H1 (cell line): Measurements from ENCODE around the gene VPS13D. TPM values are rescaled to one million over a fixed set of nuclear protein-coding genes. Genes with fewer than 3 reads are reported as not detected.

Experiments
- CTCF ChIA-PET: fragments of 300-600 bp; sonication (Branson Sonifier 250); formaldehyde crosslinking; loops from one replicate; lab custom pipeline; 2021; ENCODE audit not compliant: partially characterized antibody; lab: Charles Lee
- POLR2A ChIA-PET: fragments of 300-600 bp; sonication (Branson Sonifier 250); formaldehyde crosslinking; loops from one replicate; lab custom pipeline; 2021; ENCODE audit warnings: inconsistent platforms; ENCODE audit not compliant: partially characterized antibody; lab: Charles Lee
- DNase-seq, 2 experiments: peaks; one replicate each; pipeline versions ENCODE4 v3.0.0 to v3.0.0-alpha.2; 2010 to 2022; ENCODE audit warnings: low spot score in 2 of 2, low read depth in 1 of 2, mixed read lengths in 1 of 2
- FAIRE-seq: peaks from 2 replicates; lab custom pipeline; 2011; peaks lifted over from hg19 to GRCh38; lab: Jason Lieb, UNC
- H2AFZ ChIP-seq: 2 replicates; pipeline ENCODE4 v1.8.1; 2012; ENCODE audit warnings: low read length, inconsistent platforms
- H2AK5ac ChIP-seq: 2 replicates; pipeline ENCODE4 v1.6.1; 2013; ENCODE audit warnings: low read depth, low read length
- H2BK120ac ChIP-seq: replicated peaks from 2 replicates; pipeline ENCODE3; 2013; ENCODE audit warnings: low read depth, low read length, inconsistent platforms
- H2BK12ac ChIP-seq: 2 replicates; pipeline ENCODE4 v1.6.1; 2013; ENCODE audit warnings: low read depth, low read length
- H2BK15ac ChIP-seq: 2 replicates; pipeline ENCODE4 v1.6.1; 2013; ENCODE audit warnings: low read length
- H2BK20ac ChIP-seq: 2 replicates; pipeline ENCODE4 v1.6.1; 2013; ENCODE audit warnings: low read length
- H2BK5ac ChIP-seq: 2 replicates; pipeline ENCODE4 v1.6.1; 2013; ENCODE audit warnings: low read depth, low read length
- H3K14ac ChIP-seq: 2 replicates; pipeline ENCODE4 v1.6.1; 2013; ENCODE audit warnings: inconsistent platforms; ENCODE audit not compliant: insufficient read length
- H3K18ac ChIP-seq: 2 replicates; pipeline ENCODE4 v1.6.1; 2013; ENCODE audit warnings: low read length; ENCODE audit errors: extremely low read depth
- H3K23ac ChIP-seq: 2 replicates; pipeline ENCODE4 v1.6.1; 2013; ENCODE audit warnings: inconsistent platforms; ENCODE audit not compliant: insufficient read length
- H3K23me2 ChIP-seq: 2 replicates; pipeline ENCODE4 v1.6.1; 2013; ENCODE audit warnings: low read depth, low read length
- H3K27ac ChIP-seq: 2 replicates; pipeline ENCODE4 v1.6.1; 2011; ENCODE audit warnings: low read depth, low read length, inconsistent platforms
- H3K27me3 ChIP-seq, 4 experiments: replicated peaks in 1 of 4; 1 replicate in 1 of 4; 2 replicates in 3 of 4; pipeline versions ENCODE4 v1.6.1 to v1.8.1; 2011 to 2013; ENCODE audit warnings: low read length in 3 of 4, mild to moderate bottlenecking in 3 of 4, inconsistent platforms in 2 of 4, mixed read lengths in 2 of 4, moderate library complexity in 1 of 4; ENCODE audit not compliant: control insufficient read depth in 3 of 4, insufficient read depth in 3 of 4; ENCODE audit errors: extremely low read depth in 1 of 4
- H3K36me3 ChIP-seq, 4 experiments: 2 replicates each; pipeline versions ENCODE4 v1.6.1 to v1.8.1; 2011 to 2013; ENCODE audit warnings: mild to moderate bottlenecking in 4 of 4, low read length in 3 of 4, moderate library complexity in 2 of 4, control low read depth in 1 of 4, inconsistent platforms in 1 of 4; ENCODE audit not compliant: insufficient read depth in 4 of 4, control insufficient read depth in 2 of 4
- H3K4ac ChIP-seq: replicated peaks from 2 replicates; pipeline ENCODE3; 2013; ENCODE audit warnings: low read length, low read depth, mixed read lengths, inconsistent platforms; ENCODE audit not compliant: insufficient read length
- H3K4me1 ChIP-seq, 4 experiments: replicated peaks in 1 of 4; 1 replicate in 1 of 4; 2 replicates in 3 of 4; pipeline versions ENCODE4 v1.6.1 to v1.8.1; 2011 to 2013; ENCODE audit warnings: low read length in 3 of 4, inconsistent platforms in 2 of 4, mixed read lengths in 1 of 4; ENCODE audit not compliant: insufficient read depth in 4 of 4, control insufficient read depth in 3 of 4
- H3K4me2 ChIP-seq, 2 experiments: 2 replicates each; pipeline versions ENCODE4 v1.6.1 to v1.8.1; 2011 to 2013; ENCODE audit warnings: low read depth in 2 of 2, low read length in 2 of 2, control low read depth in 1 of 2, inconsistent platforms in 1 of 2, mild to moderate bottlenecking in 1 of 2; ENCODE audit not compliant: insufficient read depth in 1 of 2
- H3K4me3 ChIP-seq, 4 experiments: fragments of 200-600, 300-600 bp in 1 of 4; sonication (generic), shearing (Covaris generic), sonication (Bioruptor Twin) in 1 of 4; 2 replicates each; pipeline versions ENCODE4 v1.5.1 to v1.8.1; 2011 to 2016; ENCODE audit warnings: low read length in 4 of 4, low read depth in 3 of 4, control low read depth in 2 of 4, inconsistent platforms in 2 of 4, mild to moderate bottlenecking in 2 of 4, mixed read lengths in 1 of 4, moderate library complexity in 1 of 4; ENCODE audit not compliant: insufficient read depth in 2 of 4; ENCODE audit errors: extremely low read depth in 1 of 4
- H3K56ac ChIP-seq: replicated peaks from 2 replicates; pipeline ENCODE3; 2013; ENCODE audit warnings: low read depth, mild to moderate bottlenecking, mixed read lengths, low read length, inconsistent platforms; ENCODE audit not compliant: insufficient read length
- H3K79me1 ChIP-seq: 2 replicates; pipeline ENCODE4 v1.6.1; 2013; ENCODE audit warnings: low read depth, low read length, control low read depth
- H3K79me2 ChIP-seq, 2 experiments: 2 replicates each; pipeline versions ENCODE4 v1.6.1 to v1.8.1; 2012 to 2013; ENCODE audit warnings: low read length in 2 of 2, mild to moderate bottlenecking in 2 of 2, inconsistent platforms in 1 of 2; ENCODE audit not compliant: insufficient read depth in 2 of 2, control insufficient read depth in 1 of 2
- H3K9ac ChIP-seq, 4 experiments: replicated peaks in 1 of 4; 1 replicate in 1 of 4; 2 replicates in 3 of 4; pipeline versions ENCODE4 v1.6.1 to v1.8.1; 2011 to 2013; ENCODE audit warnings: low read depth in 3 of 4, low read length in 3 of 4, control low read depth in 2 of 4, mild to moderate bottlenecking in 2 of 4, moderate library complexity in 2 of 4, inconsistent platforms in 1 of 4; ENCODE audit errors: extremely low read depth in 1 of 4
- H3K9me3 ChIP-seq, 2 experiments: 2 replicates each; pipeline versions ENCODE4 v1.6.1 to v1.8.1; 2012 to 2013; ENCODE audit warnings: mild to moderate bottlenecking in 2 of 2, moderate library complexity in 2 of 2, control low read depth in 1 of 2, inconsistent platforms in 1 of 2, low read depth in 1 of 2, low read length in 1 of 2, mixed read lengths in 1 of 2; ENCODE audit not compliant: insufficient read depth in 2 of 2
- H4K20me1 ChIP-seq, 2 experiments: replicated peaks in 1 of 2; 2 replicates each; pipeline versions ENCODE3 to v1.8.1; 2011 to 2013; ENCODE audit warnings: inconsistent platforms in 2 of 2, low read length in 2 of 2, mild to moderate bottlenecking in 1 of 2; ENCODE audit not compliant: insufficient read depth in 2 of 2, control insufficient read depth in 1 of 2
- H4K5ac ChIP-seq: 2 replicates; pipeline ENCODE4 v1.6.1; 2013; ENCODE audit warnings: low read length, low read depth, mixed read lengths, inconsistent platforms; ENCODE audit not compliant: insufficient read length
- H4K8ac ChIP-seq: 2 replicates; pipeline ENCODE4 v1.8.0; 2013; ENCODE audit warnings: mild to moderate bottlenecking, moderate library complexity, low read length, inconsistent platforms; ENCODE audit not compliant: insufficient read depth; ENCODE audit errors: extremely low read depth
- H4K91ac ChIP-seq: replicated peaks from 2 replicates; pipeline ENCODE3; 2013; ENCODE audit warnings: low read length, mixed read lengths, inconsistent platforms; ENCODE audit not compliant: insufficient read length
- CBX5 ChIP-seq: fragments of 300-800, 300-1000 bp; sonication (generic); IDR thresholded peaks from 2 replicates; pipeline ENCODE4 v1.7.1; 2016; ENCODE audit warnings: antibody characterized with exemption, low read length, low read depth
- CBX8 ChIP-seq: fragments of 300-800, 300-1000 bp; sonication (generic); IDR thresholded peaks from 2 replicates; pipeline ENCODE4 v1.7.1; 2016; ENCODE audit warnings: low read depth, low read length, borderline replicate concordance
- GABPA ChIP-seq: IDR thresholded peaks from 2 replicates; pipeline ENCODE4 v1.6.1; 2011; ENCODE audit warnings: mild to moderate bottlenecking, low read length, moderate library complexity, borderline replicate concordance; ENCODE audit not compliant: insufficient read depth
- HDAC6 ChIP-seq: IDR thresholded peaks from one replicate; pipeline ENCODE4 v1.7.1; 2012; ENCODE audit warnings: low read depth, mild to moderate bottlenecking, inconsistent platforms, low read length, moderate library complexity
- JUND ChIP-seq: IDR thresholded peaks from 2 replicates; pipeline ENCODE4 v1.6.1; 2011; ENCODE audit warnings: mild to moderate bottlenecking, improper control_type of control experiment, low read length
- POLR2A ChIP-seq, 2 experiments: IDR thresholded peaks; 1 replicate in 1 of 2; 2 replicates in 1 of 2; pipeline ENCODE4 v1.6.1; 2011; ENCODE audit warnings: low read depth in 2 of 2, low read length in 2 of 2, mild to moderate bottlenecking in 2 of 2; ENCODE audit errors: control extremely low read depth in 1 of 2
- RBBP5 ChIP-seq: IDR thresholded peaks from 2 replicates; pipeline ENCODE4 v1.7.1; 2012; ENCODE audit warnings: low read depth, mild to moderate bottlenecking, inconsistent platforms, low read length, moderate library complexity, borderline replicate concordance
- WGBS, 2 experiments: shearing (Covaris generic) in 1 of 2; methylation state at CpG; one replicate each; pipeline versions ENCODE4 v1.1.6 to v1.1.7; 2013 to 2015; ENCODE audit warnings: low lambda C conversion rate in 2 of 2, mixed read lengths in 2 of 2, inconsistent platforms in 1 of 2, low coverage in 1 of 2, missing lambda C conversion rate in 1 of 2; ENCODE audit not compliant: insufficient replicate concordance in 2 of 2, insufficient coverage in 1 of 2, insufficient read length in 1 of 2; ENCODE audit errors: extremely low coverage in 1 of 2, missing lambda C conversion rate in 1 of 2; 5-methylcytosine and 5-hydroxymethylcytosine counted together
- polyA plus RNA-seq, 7 experiments: library from polyadenylated mRNA; depleted of rRNA in 3 of 7; stranded (reverse) in 5 of 7; unstranded in 2 of 7; fragments of >200 nt in 5 of 7; fragments of 200-250 nt in 2 of 7; gene quantifications; 1 replicate in 5 of 7; 2 replicates in 1 of 7; 4 replicates in 1 of 7; pipeline versions ENCODE4 v1.2.1 to v1.2.3, GENCODE V29; 2011 to 2013; ENCODE audit warnings: missing spikeins in 2 of 7, mixed read lengths in 2 of 7
- total RNA-seq: library from RNA; stranded (reverse); fragmentation: NEBNext Ultra II Directional; extraction: Animal tissue kit (Norgen Biotek cat#: 25700); gene quantifications from 2 replicates; pipeline ENCODE4 v1.2.1, GENCODE V29; 2021

The VPS13D gene
- total and polyA plus RNA-seq, 2 of the 8 experiments (the other 6 are each of a cell fraction or from before 2014, with no cell fraction given) = 10.9 to 31.2 TPM

DNA sequence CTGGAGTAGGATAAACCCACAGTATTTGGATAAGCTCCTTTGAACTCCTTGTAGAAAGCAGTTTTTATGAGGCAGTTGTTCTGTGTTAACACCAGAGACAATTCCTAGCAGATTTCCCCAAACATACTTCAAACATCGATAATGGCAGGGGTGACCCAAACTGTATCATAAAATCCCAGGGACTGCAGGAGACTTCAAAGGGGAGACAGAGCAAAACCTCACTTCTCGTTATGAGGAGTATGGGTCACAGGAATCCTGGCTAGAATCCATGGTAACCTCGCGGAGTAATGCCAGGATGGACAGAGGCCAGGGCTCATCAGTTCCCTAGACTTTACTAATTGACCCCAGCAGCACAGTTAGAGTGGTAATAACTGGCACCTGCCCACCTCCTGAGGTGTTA, 240.2 kb downstream of the VPS13D start:
- no peak overlapping the region for H3K27ac ChIP-seq
- no peak overlapping the region for H2BK120ac ChIP-seq
- no peak for TF ChIP-seq CBX5
- no peak for TF ChIP-seq POLR2A (IDR thresholded peaks at IDR 0.05; ENCODE audit: control extremely low read depth in 1 of 2, low read depth in 2 of 2, low read length in 2 of 2)
- TF ChIP-seq HDAC6 = no peak
- TF ChIP-seq JUND = no peak
- no peak for TF ChIP-seq GABPA
- TF ChIP-seq CBX8 = no peak
- no peak for TF ChIP-seq RBBP5
- no peak overlapping the region for H4K5ac ChIP-seq
- H3K4ac ChIP-seq = no peak overlapping the region
- H4K20me1 ChIP-seq = no peaks in the 10 kb centered on the region
- H2AFZ ChIP-seq = no peak overlapping the region
- DNase-seq (no peak), FAIRE-seq (no peak)
- H3K27me3 ChIP-seq = no peaks in the 10 kb centered on the region
- no peaks in the 10 kb centered on the region for H3K4me1 ChIP-seq
- H4K8ac ChIP-seq = no peak overlapping the region
- ChIA-PET POLR2A (no interaction called here), CTCF (interaction anchor here (1.1 kb wide), 1 partner anchor 10 kb away, joined by 3 read pairs; no protein-coding TSS in a partner anchor)
- no peak overlapping the region for H4K91ac ChIP-seq
- H3K23ac ChIP-seq = no peak overlapping the region
- no peak overlapping the region for H3K56ac ChIP-seq
- H3K9ac ChIP-seq = no peak overlapping the region
- WGBS, 2 experiments = 93% methylated on average over 4 of the region's 4 CpGs; no CpG with 5 or more reads in 1 of the 2 experiments
- no peak overlapping the region for H3K4me3 ChIP-seq
- peaks cover 0 to 7% (median 2%) of the 10 kb centered on the region in 4 experiments; a peak in 2 of 8 replicates for H3K36me3 ChIP-seq
- H3K79me1 ChIP-seq = no peaks in the 10 kb centered on the region
- H3K18ac ChIP-seq = no peak overlapping the region
- H3K79me2 ChIP-seq = no peaks in the 10 kb centered on the region
- H2BK15ac ChIP-seq = no peak overlapping the region
- no peak overlapping the region for H2BK20ac ChIP-seq
- no peak overlapping the region for H2AK5ac ChIP-seq
- no peak overlapping the region for H2BK5ac ChIP-seq
- no peaks in the 10 kb centered on the region for H3K23me2 ChIP-seq
- no peak overlapping the region for H2BK12ac ChIP-seq
- no peak overlapping the region for H3K4me2 ChIP-seq
- peaks cover 9% of the 10 kb centered on the region in 2 experiments; a peak in 3 of 4 replicates for H3K9me3 ChIP-seq
- H3K14ac ChIP-seq = no peak overlapping the region
